K562 (cell line): Measurements from ENCODE around the gene ERI2. TPM values are rescaled to one million over a fixed set of nuclear protein-coding genes. Genes with fewer than 3 reads are reported as not detected.
A peak's percentile ranks its signal among the peaks of the same experiment; 100 is the strongest.
"Not testable (repeated sequence)": the region's sequence is repeated elsewhere in the genome, so short reads cannot be mapped to it uniquely, and the experiment has no call there.

Experiments used
- ATAC-seq: fragments of 200-7000 bp; cut with Tn5 transposase; 3 replicates; pipeline ENCODE4 v1.9.1; 2020; ENCODE audit warnings: moderate library complexity
- BruUV-seq: library from RNA; stranded (reverse); fragments of 400-500 nt; replicated peaks from 2 replicates; lab custom pipeline; 2021; lab: Mats Ljungman, UMichigan
- CTCF ChIA-PET: fragments of 300-600 bp; formaldehyde crosslinking; extraction: SDS; loops from one replicate; lab custom pipeline; 2021; ENCODE audit warnings: low intra/inter-chr PET ratio; lab: Yijun Ruan, JAX
- POLR2A ChIA-PET: fragments of 300-600, 350-650 bp; sonication (Branson Sonifier 250); formaldehyde crosslinking; extraction: SDS; loops from one replicate; lab custom pipeline; 2021; ENCODE audit warnings: antibody characterized with exemption, inconsistent platforms; lab: Yijun Ruan, JAX
- DNase-seq, 4 experiments: peaks; one replicate each; pipeline versions ENCODE4 v3.0.0 to v3.0.0-alpha.2; 2011 to 2018; ENCODE audit warnings: low spot score in 3 of 4, mixed read lengths in 3 of 4; ENCODE audit errors: extremely low read depth in 1 of 4
- FAIRE-seq: peaks from 2 replicates; lab custom pipeline; 2011; peaks lifted over from hg19 to GRCh38; lab: Jason Lieb, UNC
- H2AFZ ChIP-seq: 2 replicates; pipeline ENCODE4 v1.6.0; 2011; ENCODE audit warnings: low read depth, low read length, control low read depth, inconsistent platforms
- H3K27ac ChIP-seq: fragments of 200-600 bp; 3 replicates; pipeline ENCODE4 v1.8.0; 2011; ENCODE audit warnings: low read depth, mild to moderate bottlenecking, control low read depth, inconsistent platforms, low read length, moderate library complexity, mixed read lengths; ENCODE audit errors: extremely low read depth
- H3K27me3 ChIP-seq, 2 experiments: fragments of 300-600 bp in 1 of 2; 2 replicates in 1 of 2; 3 replicates in 1 of 2; pipeline versions ENCODE4 v1.6.0 to v1.8.0; 2011; ENCODE audit warnings: inconsistent platforms in 2 of 2, low read length in 2 of 2, mild to moderate bottlenecking in 1 of 2, mixed read lengths in 1 of 2, moderate library complexity in 1 of 2; ENCODE audit not compliant: control insufficient read depth in 2 of 2, insufficient read depth in 2 of 2
- H3K36me3 ChIP-seq: fragments of 300-600 bp; 3 replicates; pipeline ENCODE4 v1.8.0; 2011; ENCODE audit warnings: mild to moderate bottlenecking, low read length, inconsistent platforms; ENCODE audit not compliant: control insufficient read depth, insufficient read depth
- H3K4me1 ChIP-seq, 2 experiments: fragments of 200-600 bp in 1 of 2; replicated peaks in 1 of 2; 2 replicates in 1 of 2; 3 replicates in 1 of 2; pipeline versions ENCODE4 v1.5.1 to v1.8.0; 2011; ENCODE audit warnings: inconsistent platforms in 2 of 2, low read length in 2 of 2, mild to moderate bottlenecking in 1 of 2, mixed read lengths in 1 of 2, moderate library complexity in 1 of 2; ENCODE audit not compliant: control insufficient read depth in 2 of 2, insufficient read depth in 2 of 2
- H3K4me2 ChIP-seq: 2 replicates; pipeline ENCODE4 v1.6.1; 2011; ENCODE audit warnings: low read length, control low read depth, inconsistent platforms, mixed read lengths; ENCODE audit not compliant: insufficient read depth
- H3K4me3 ChIP-seq: fragments of 200-600 bp; sonication (generic), shearing (Covaris generic); 2 replicates; pipeline ENCODE4 v1.5.1; 2016; ENCODE audit warnings: control low read depth, inconsistent platforms
- H3K79me2 ChIP-seq: fragments of 200-600 bp; 3 replicates; pipeline ENCODE4 v1.8.0; 2011; ENCODE audit warnings: low read length, inconsistent platforms; ENCODE audit not compliant: control insufficient read depth, insufficient read depth
- H3K9ac ChIP-seq, 2 experiments: 2 replicates each; pipeline versions ENCODE4 v1.6.0 to v1.6.1; 2011; ENCODE audit warnings: low read depth in 2 of 2, low read length in 2 of 2, control low read depth in 1 of 2, inconsistent platforms in 1 of 2, mild to moderate bottlenecking in 1 of 2, mixed read lengths in 1 of 2; ENCODE audit not compliant: insufficient read depth in 1 of 2
- H3K9me1 ChIP-seq: one replicate; pipeline ENCODE4 v1.6.0; 2011; ENCODE audit warnings: inconsistent platforms, mild to moderate bottlenecking, low read length, moderate library complexity; ENCODE audit not compliant: control insufficient read depth, insufficient read depth
- H3K9me3 ChIP-seq: replicated peaks from 2 replicates; pipeline ENCODE4 v1.5.1; 2011; ENCODE audit warnings: low read depth, low read length, inconsistent platforms; ENCODE audit not compliant: control insufficient read depth, insufficient read depth
- H4K20me1 ChIP-seq: replicated peaks from 2 replicates; pipeline ENCODE4 v1.6.1; 2011; ENCODE audit warnings: low read length, inconsistent platforms, mixed read lengths; ENCODE audit not compliant: control insufficient read depth, insufficient read depth
- CC2D1A ChIP-seq: fragments of 450-650 bp; IDR thresholded peaks from 2 replicates; pipeline ENCODE4 v1.6.1; 2017; ENCODE audit warnings: mild to moderate bottlenecking
- GABPB1 ChIP-seq: sonication (generic); formaldehyde crosslinking; IDR thresholded peaks from 2 replicates; pipeline ENCODE4 v1.8.0; 2022; ENCODE audit warnings: mild to moderate bottlenecking, missing genetic modification reagents
- ILF3 ChIP-seq: fragments of 450-650 bp; IDR thresholded peaks from 2 replicates; pipeline ENCODE4 v1.6.1; 2018; ENCODE audit warnings: antibody characterized with exemption, mild to moderate bottlenecking, moderate library complexity, borderline replicate concordance
- JUN ChIP-seq, 2 experiments: sonication (generic) in 1 of 2; formaldehyde crosslinking in 1 of 2; IDR thresholded peaks; 2 replicates each; pipeline versions ENCODE4 v1.6.1 to v1.8.0; 2012 to 2022; ENCODE audit warnings: borderline replicate concordance in 2 of 2, mild to moderate bottlenecking in 2 of 2, improper control_type of control experiment in 1 of 2, low read depth in 1 of 2, low read length in 1 of 2, missing genetic modification reagents in 1 of 2
- JUND ChIP-seq, 2 experiments: IDR thresholded peaks; 2 replicates in 1 of 2; 3 replicates in 1 of 2; pipeline ENCODE4 v1.6.1; 2011; ENCODE audit warnings: borderline replicate concordance in 2 of 2, low read depth in 2 of 2, low read length in 2 of 2, improper control_type of control experiment in 1 of 2, missing biosample characterization in 1 of 2, missing genetic modification characterization in 1 of 2, missing genetic modification reagents in 1 of 2
- LEF1 ChIP-seq: fragments of 450-650 bp; IDR thresholded peaks from 2 replicates; pipeline ENCODE4 v1.6.1; 2016; ENCODE audit warnings: mild to moderate bottlenecking
- MCM7 ChIP-seq, 2 experiments: fragments of 450-650 bp; IDR thresholded peaks; 2 replicates each; pipeline ENCODE4 v1.6.1; 2016 to 2018
- MEIS2 ChIP-seq: fragments of 450-650 bp; IDR thresholded peaks from 2 replicates; pipeline ENCODE4 v1.6.1; 2014; ENCODE audit warnings: mild to moderate bottlenecking; ENCODE audit not compliant: partially characterized antibody
- PYGO2 ChIP-seq: fragments of 450-650 bp; IDR thresholded peaks from 2 replicates; pipeline ENCODE4 v1.6.1; 2016; ENCODE audit warnings: mild to moderate bottlenecking, missing genetic modification characterization, moderate library complexity, missing compliant biosample characterization
- RBM22 ChIP-seq: fragments of 200-400 bp; formaldehyde crosslinking; IDR thresholded peaks from 2 replicates; pipeline ENCODE4 v1.6.1; 2018; ENCODE audit warnings: low read length, low read depth; ENCODE audit not compliant: poor library complexity, severe bottlenecking
- RCOR1 ChIP-seq, 2 experiments: IDR thresholded peaks; 2 replicates each; pipeline ENCODE4 v1.6.1; 2012; ENCODE audit warnings: low read depth in 2 of 2, low read length in 2 of 2, borderline replicate concordance in 1 of 2, improper control_type of control experiment in 1 of 2
- TBP ChIP-seq: optimal IDR thresholded peaks from 2 replicates; pipeline ENCODE3; 2011; ENCODE audit warnings: low read depth, low read length, improper control_type of control experiment
- ZNF212 ChIP-seq: fragments of 450-650 bp; formaldehyde crosslinking; IDR thresholded peaks from 2 replicates; pipeline ENCODE4 v1.4.0; 2020; ENCODE audit warnings: mild to moderate bottlenecking
- ZNF347 ChIP-seq: fragments of 450-650 bp; formaldehyde crosslinking; IDR thresholded peaks from 2 replicates; pipeline ENCODE4 v1.4.0; 2020; ENCODE audit warnings: low read depth, mild to moderate bottlenecking, moderate library complexity
- ZNF589 ChIP-seq: fragments of 200-800 bp; sonication (Bioruptor generic); IDR thresholded peaks from 2 replicates; pipeline ENCODE4 v1.6.1; 2016; ENCODE audit warnings: low read depth, missing genetic modification characterization, missing compliant biosample characterization
- ZNF766 ChIP-seq: fragments of 200-800 bp; sonication (Bioruptor generic); conservative IDR thresholded peaks from 2 replicates; pipeline ENCODE4 v1.6.1; 2016; ENCODE audit warnings: missing genetic modification characterization, missing compliant biosample characterization
- WGBS: fragments of 100-300 bp; shearing (Covaris generic); methylation state at CpG from one replicate; pipeline ENCODE4 v1.1.6; 2016; ENCODE audit warnings: low coverage, mixed read lengths; ENCODE audit not compliant: insufficient coverage; ENCODE audit errors: missing lambda C conversion rate; 5-methylcytosine and 5-hydroxymethylcytosine counted together
- in situ Hi-C: fragments of 300-500 bp; cut with MboI; formaldehyde crosslinking; loops from 4 replicates; pipeline ENCODE4 v1.15.0; 2018; ENCODE audit warnings: inconsistent platforms, mixed read lengths
- intact Hi-C: fragments of 100-400 bp; cut with micrococcal nuclease; formaldehyde crosslinking; loops from 2 replicates; pipeline ENCODE4 v1.14.2; 2022
- polyA plus RNA-seq, 8 experiments: library from polyadenylated mRNA; depleted of rRNA in 4 of 8; stranded (reverse) in 5 of 8; unstranded in 3 of 8; fragments of >200 nt; fragmentation: Nextera tagmentation in 2 of 8; fragmentation: Illumina TruSeq in 1 of 8; extraction: Ambion mirVana in 2 of 8; extraction: Trizol in 1 of 8; gene quantifications; 2 replicates each; pipeline versions ENCODE4 v1.2.1 to v1.2.3, GENCODE V29; 2011 to 2014; ENCODE audit warnings: inconsistent platforms in 1 of 8, missing spikeins in 1 of 8
- total RNA-seq, 7 experiments: library from RNA; depleted of rRNA in 6 of 7; stranded (reverse); fragments of >200 nt in 6 of 7; fragmentation: Illumina TruSeq in 2 of 7; extraction: Trizol in 2 of 7; gene quantifications; 2 replicates each; pipeline versions ENCODE4 v1.2.1 to v1.2.3, GENCODE V29; 2011 to 2021; ENCODE audit warnings: low replicate concordance in 1 of 7
- TF ChIP-seq, protein P1 (sequence below): fragments of 450-650 bp; formaldehyde crosslinking; IDR thresholded peaks from 2 replicates; pipeline ENCODE4 v1.4.0; 2022; ENCODE audit warnings: mild to moderate bottlenecking, moderate library complexity

ERI2 gene
- total and polyA plus RNA-seq, 9 of the 15 experiments (the other 6 are each of a cell fraction or from before 2014, with no cell fraction given) = 23.3 to 57.0 (median 48.1) TPM

GRCh38 chr16:20764448-20764847 lies 41.8 kb downstream of the ERI2 start (continued):
- TF ChIP-seq, protein P1, sequence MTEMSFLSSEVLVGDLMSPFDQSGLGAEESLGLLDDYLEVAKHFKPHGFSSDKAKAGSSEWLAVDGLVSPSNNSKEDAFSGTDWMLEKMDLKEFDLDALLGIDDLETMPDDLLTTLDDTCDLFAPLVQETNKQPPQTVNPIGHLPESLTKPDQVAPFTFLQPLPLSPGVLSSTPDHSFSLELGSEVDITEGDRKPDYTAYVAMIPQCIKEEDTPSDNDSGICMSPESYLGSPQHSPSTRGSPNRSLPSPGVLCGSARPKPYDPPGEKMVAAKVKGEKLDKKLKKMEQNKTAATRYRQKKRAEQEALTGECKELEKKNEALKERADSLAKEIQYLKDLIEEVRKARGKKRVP (CRISPR knock-in tag) = 0 out of 2 replicates have a peak, but pooled peaks have one; percentile 42
- peak; percentile 44; the same call in 1 of the 2 replicates for TF ChIP-seq JUND (IDR thresholded peaks at IDR 0.05; ENCODE audit: borderline replicate concordance, low read depth, low read length)
- not testable (repeated sequence) for TF ChIP-seq JUND (tag; IDR thresholded peaks at IDR 0.05; ENCODE audit: borderline replicate concordance, low read depth, low read length)

- ChIA-PET CTCF (interaction anchor here (0.6 kb wide), 1 partner anchor 341 kb away, joined by 3 read pairs; no protein-coding TSS in a partner anchor), POLR2A (interaction anchor here (1.0 to 3.5 kb wide), 7 partner anchors 9 to 137 kb away, joined by 3 to 18 read pairs (median 4); partner anchors contain the start of genes DCUN1D3 and LYRM1)
- TSS peak; percentile 46 for BruUV-seq
- in situ Hi-C loops (no loop called here), intact Hi-C loops (loop anchor here (2.0 kb wide), 1 partner anchor 17 kb away; no protein-coding TSS in a partner anchor)
- FAIRE-seq (peak; percentile 98), ATAC-seq (peak; percentile 96), DNase-seq (peak; percentile 88 to 93 (median 91))
- Histone ChIP-seq H3K27ac (peak within 1 kb of the TSS; percentile 73), H3K9ac (peak within 1 kb of the TSS; percentile 26 to 58; a peak in 3 of 4 replicates), H3K4me3 (peak within 1 kb of the TSS; percentile 47), H3K9me1 (no peaks in the 10 kb centered on the region), H3K36me3 (peaks cover 4% of the 10 kb centered on the region; the same call in 2 of the 3 replicates), H4K20me1 (no peaks in the 10 kb centered on the region), H3K4me2 (peak within 1 kb of the TSS; percentile 81), H2AFZ (peak within 1 kb of the TSS; percentile 95), H3K79me2 (peaks cover 44% of the 10 kb centered on the region), H3K27me3 (no peaks in the 10 kb centered on the region), H3K4me1 (peaks cover 4 to 34% of the 10 kb centered on the region in 2 experiments; a peak in 4 of 5 replicates), H3K9me3 (peaks cover 18% of the 10 kb centered on the region)
- WGBS = under 1% methylated on average over 10 of the region's 10 CpGs
- TF ChIP-seq TBP (peak; percentile 38), ILF3 (no peak), MEIS2 (peak; percentile 65), JUN (IDR thresholded peaks at IDR 0.05; ENCODE audit: borderline replicate concordance, low read depth, low read length) (peak; percentile 10; the same call in 1 of the 2 replicates), JUN (CRISPR knock-in tag; IDR thresholded peaks at IDR 0.05; ENCODE audit: borderline replicate concordance) (no peak), ZNF347 (CRISPR knock-in tag) (no peak), ZNF212 (CRISPR knock-in tag) (no peak), LEF1 (peak; percentile 35; the same call in 1 of the 2 replicates), CC2D1A (peak; percentile 96), GABPB1 (CRISPR knock-in tag) (0 out of 2 replicates have a peak, but pooled peaks have one; percentile 28), PYGO2 (no peak), ZNF589 (CRISPR knock-in tag) (peak; percentile 68; the same call in 1 of the 2 replicates), RCOR1 (IDR thresholded peaks at IDR 0.05; ENCODE audit: borderline replicate concordance in 1 of 2, low read depth in 2 of 2, low read length in 2 of 2) (peak in 1 of 2 experiments; percentile 34; a peak in 1 of 4 replicates), ZNF766 (peak; percentile 85; the same call in 1 of the 2 replicates), MCM7 (IDR thresholded peaks at IDR 0.05) (no peak), RBM22 (no peak)
Observed at GRCh38 chr16:20763461-20764232, 42.6 kb downstream of the ERI2 start, which contains the start of gene ACSM3. Gene ACSM3, plus strand, starts transcription at chr16:20764014. Its CDS starts 6,021 bp downstream, at chr16:20770035.
